GDM1 (cell line): Measurements from ENCODE around the gene RBM18.

Source experiments
- DNase-seq: peaks from one replicate; lab custom pipeline; 2025; lab: John Stamatoyannopoulos, UW

The RBM18 gene, protein sequence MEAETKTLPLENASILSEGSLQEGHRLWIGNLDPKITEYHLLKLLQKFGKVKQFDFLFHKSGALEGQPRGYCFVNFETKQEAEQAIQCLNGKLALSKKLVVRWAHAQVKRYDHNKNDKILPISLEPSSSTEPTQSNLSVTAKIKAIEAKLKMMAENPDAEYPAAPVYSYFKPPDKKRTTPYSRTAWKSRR

GRCh38 chr9:122264360-122265148 is at the start of gene RBM18, which contains the start of gene MRRF:
TSS of gene RBM18 (minus strand) at chr9:122264840. CDS start at chr9:122261492, 3,348 bp downstream.
TSS of gene MRRF (plus strand) at chr9:122264882. CDS start at chr9:122270892, 6,010 bp downstream.
- peak; percentile 87 for DNase-seq

- no peak for DNase-seq
Measured at GRCh38 chr9:122314165-122314564, 49.5 kb upstream of the RBM18 start.

DNA sequence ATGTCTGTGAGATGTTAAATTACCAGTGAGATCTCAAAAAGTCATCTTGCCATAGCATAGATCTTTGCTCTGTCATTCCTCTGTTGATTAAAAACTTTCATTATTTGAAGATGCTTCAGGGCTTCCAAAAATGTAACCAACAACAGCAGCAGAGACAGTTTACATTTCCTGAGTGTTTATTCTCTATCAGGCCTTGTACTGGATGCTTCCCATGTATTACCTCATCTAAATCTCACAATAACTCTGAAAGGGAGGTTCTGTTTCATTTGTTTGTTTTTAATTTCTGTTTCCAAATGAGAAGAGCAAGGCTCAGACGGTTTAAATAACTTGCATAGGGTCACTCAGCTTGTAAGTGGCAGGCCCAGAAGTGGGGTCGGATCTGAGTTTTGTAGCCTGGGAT is 45.2 kb upstream of the RBM18 start:
- no peak for DNase-seq

DNA sequence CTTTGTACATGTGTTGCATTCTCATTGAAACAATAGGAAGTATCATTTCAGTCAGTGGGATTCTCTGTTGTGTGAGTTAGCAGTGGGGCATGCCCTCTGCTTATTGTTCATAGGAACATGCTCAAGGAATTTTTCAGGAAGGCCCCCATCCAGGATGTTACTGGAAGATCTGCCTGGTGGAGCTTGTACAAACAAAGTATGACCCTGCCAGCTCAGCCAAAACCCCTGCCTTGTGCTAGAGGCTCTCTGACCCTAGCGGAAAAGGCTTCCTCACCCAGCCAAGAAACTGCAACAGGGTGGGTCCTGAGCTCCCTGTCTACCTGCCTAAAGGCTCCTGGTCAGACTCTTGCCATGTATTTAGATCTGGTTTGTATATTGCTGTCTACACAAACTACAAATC is 43.3 kb upstream of the RBM18 start:
- no peak for DNase-seq

DNA sequence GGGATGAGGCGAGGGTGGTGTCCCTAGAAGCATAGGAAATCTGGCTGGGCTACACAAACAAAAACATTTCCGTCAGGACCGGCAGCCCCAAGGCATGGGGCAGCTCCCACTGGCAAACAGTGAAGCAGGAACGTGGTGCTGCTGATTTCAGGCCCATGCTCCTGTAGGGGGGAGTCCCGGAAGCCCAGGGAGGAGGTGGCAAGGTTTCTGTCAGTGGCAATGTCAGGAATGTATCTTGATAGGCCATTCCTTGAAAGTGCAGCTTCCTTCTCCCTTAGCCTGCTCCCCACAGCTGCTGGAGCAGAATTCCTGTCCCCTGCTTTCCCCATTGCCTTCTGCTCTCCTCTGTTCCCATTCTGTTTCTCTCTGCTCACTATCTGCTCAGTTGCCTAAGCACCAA is 42.4 kb upstream of the RBM18 start:
- DNase-seq = no peak

- DNase-seq = no peak
Measured at GRCh38 chr9:122302237-122303093, 37.8 kb upstream of the RBM18 start.

DNA sequence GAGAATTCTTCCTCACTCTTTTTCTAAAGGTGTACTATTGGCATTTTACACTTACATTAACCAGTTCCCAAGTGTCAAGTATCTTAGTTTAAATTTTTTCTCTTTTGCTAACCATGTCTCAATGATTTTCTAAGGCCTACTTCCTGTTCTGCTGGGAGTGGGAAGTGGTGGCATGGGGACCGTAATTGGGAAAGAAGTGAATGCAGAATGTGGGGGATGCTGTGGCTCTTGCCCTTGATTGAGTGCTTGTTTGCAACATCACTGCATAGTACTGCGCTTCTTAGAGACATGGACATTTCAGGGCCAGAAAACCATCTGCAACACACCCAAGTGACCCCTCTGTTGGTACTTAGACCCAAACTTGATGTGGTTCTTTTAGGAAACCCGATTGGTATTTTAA is 32.9 kb upstream of the RBM18 start:
- no peak for DNase-seq

- DNase-seq = no peak
Measured at GRCh38 chr9:122294531-122294930, 29.9 kb upstream of the RBM18 start.

GRCh38 chr9:122291458-122291857 is 26.8 kb upstream of the RBM18 start:
- no peak for DNase-seq

DNA sequence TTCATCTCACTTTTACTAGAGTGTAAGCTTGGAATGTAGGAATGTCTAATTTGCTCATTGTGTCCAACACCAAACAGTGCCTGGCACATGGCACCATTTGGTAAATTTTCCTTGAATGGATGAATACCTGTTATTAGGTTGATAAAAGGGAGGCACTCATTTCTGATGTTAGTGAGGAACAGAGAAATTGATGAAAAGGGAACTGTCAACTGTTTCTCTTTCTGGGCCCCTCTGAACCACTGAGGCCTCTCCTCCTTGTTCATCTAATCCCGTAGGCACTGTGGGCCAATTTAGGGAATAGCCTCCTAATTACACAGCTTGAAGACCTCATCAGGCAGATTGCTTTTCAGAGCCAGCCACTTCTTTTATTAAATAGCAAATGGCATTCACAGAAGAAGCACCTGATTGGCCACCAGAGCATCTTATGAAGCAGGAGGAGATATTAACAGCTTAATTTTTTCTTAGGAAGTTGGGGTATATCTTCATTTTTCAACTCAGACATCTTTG is 22.6 kb upstream of the RBM18 start:
- DNase-seq = no peak

DNA sequence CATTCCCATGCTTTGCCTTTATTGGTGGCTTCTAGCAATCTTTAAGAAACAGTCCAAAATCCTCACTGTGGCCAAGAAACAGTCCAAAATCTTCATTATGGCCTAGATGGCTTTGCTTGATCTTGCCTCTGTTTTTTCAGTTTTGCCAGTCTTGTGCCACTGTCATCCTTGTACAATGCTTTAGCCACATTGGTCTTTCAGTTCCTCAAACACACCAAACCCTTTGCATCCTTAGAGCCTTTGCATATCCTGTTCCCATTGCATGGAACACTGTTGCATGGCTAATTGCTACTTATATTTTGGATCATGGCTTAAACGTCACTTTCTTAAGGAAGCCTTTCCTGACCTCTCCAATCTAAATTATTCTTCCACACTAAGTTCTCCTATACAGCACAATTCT is 22.1 kb upstream of the RBM18 start:
- DNase-seq = no peak

- no peak for DNase-seq
Measured at GRCh38 chr9:122281368-122281767, 16.7 kb upstream of the RBM18 start.

DNA sequence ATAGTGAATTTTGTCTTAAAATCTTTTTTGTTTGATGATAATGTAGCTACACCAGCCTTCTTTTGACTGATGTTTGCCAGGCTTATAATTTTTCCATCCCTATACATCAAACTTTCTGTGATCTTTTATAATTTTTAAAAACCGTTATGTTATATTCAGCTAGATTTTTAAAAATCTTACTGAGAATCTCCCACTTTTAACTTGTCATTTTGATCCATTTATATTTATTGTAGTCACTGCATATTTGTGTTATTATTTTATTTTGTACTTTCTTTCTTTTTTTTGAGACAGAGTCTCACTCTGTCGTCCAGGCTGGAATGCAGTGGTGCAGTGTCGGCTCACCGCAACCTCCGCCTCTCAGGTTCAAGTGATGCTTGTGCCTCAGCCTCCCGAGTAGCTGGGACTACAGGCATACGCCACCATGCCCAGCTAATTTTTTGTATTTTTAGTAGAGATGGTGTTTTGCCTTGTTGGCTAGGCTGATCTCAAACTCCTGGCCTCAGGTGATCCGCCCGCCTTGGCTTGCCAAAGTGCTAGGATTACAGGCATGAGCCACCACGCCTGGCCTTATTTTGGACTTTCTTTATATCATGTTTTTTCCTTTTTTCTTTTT is 12.8 kb upstream of the RBM18 start:
- DNase-seq = no peak

DNA sequence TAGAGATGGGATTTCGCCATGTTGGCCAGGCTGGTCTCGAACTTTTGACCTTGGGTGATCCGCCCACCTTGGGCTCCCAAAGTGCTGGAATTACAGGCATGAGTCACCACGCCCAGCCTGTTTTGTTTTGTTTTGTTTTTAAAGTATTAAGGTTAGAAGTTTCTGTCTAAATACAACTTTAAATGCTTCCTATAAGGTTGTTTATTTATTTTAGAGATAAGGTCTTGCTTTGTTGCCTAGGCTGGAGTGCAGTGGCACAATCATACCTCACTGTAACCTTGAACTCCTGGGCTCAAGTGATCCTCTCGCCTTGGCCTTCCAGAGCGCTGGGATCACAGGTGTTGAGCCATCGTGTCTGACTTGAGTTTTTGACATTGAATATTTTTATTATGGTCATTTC is 11.5 kb upstream of the RBM18 start:
- DNase-seq = no peak

DNA sequence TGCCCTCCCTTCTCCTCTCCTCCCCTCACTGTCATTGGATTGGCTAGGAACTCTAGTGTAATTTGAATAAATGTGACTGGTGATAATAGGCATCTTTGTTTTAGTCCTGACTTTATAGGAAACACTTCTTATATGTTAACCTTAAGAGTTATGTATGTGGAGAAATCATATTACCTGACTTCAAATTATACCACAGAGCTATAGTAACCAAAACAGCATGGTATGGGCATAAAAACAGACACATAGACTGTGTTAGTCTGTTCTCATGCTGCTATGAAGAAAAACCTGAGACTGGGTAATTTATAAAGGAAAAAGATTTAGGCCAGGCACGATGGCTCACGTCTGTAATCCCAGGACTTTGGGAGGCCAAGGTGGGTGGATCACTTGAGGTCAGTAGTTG is 9.4 kb upstream of the RBM18 start:
- no peak for DNase-seq

DNA sequence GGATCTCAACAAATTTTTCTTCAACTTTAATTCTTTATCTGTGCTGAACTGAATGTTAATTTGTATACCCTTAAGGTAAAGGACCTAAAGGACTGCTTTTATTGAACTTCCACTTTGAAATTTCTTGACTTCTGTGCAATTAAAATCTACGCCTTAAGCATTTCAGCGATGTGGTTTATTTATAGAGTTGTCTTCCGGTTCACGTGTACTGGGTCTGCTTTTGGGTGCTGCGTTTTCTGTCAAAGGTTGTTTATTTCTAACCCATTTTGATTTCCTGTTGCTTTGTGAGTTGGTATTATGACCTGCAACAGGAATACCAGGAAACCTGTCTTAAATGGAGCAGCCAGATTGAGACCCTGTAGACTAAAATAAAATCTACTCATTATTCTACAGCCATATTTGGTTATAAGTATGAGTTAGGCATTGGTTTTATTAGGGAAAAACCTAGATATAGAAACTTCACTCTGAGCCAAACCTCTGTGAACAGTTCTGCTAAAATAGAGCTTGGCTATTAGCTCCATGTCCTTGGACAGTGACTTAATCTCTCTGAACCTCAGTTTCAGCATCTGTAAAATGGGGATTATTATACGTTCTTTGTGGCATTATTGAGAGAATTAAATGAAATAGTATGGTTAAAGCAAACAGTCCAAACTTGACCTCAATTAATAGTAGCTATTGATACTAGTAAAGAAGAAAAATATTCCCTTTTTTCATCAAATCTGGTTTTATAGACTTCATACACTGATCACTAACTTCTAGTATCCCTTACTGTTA is 3.6 kb upstream of the RBM18 start:
- no peak for DNase-seq

DNA sequence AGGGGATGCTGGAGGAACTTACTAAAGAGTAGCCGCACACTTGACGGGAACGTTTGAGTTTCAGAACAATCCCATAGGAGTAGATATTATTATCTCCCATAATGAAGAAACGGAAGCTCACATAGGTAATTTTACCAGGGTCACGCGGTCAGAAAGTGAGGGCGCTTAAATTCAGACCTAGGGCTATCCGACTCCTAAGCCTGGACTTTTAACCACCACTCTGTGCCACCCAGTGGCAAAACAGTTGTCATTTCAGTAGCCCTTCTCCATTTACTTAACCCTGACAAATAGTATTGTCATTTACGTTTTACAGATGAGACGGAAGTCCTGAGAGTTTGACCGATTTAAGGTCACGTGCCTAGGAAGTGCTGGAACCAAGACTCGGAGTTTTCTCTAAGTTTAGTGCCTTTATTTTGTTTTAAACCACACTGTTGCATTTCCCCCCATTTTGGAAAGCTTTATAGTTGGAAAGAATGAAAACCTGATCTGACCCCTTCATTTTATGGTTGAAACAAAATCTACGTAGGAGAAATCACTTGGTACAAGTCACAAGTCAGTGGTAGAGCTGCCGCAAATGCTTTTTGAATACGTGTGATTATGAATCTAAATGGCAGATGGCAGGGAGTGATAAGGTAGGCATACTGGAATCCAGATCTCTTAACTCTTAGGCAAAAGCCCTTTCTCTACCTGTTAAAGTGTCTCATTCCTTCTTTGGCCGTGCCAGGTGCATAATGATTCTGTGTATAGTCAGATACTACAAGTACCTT is 692 bp upstream of the RBM18 start:
- peak; percentile 8 for DNase-seq

DNA sequence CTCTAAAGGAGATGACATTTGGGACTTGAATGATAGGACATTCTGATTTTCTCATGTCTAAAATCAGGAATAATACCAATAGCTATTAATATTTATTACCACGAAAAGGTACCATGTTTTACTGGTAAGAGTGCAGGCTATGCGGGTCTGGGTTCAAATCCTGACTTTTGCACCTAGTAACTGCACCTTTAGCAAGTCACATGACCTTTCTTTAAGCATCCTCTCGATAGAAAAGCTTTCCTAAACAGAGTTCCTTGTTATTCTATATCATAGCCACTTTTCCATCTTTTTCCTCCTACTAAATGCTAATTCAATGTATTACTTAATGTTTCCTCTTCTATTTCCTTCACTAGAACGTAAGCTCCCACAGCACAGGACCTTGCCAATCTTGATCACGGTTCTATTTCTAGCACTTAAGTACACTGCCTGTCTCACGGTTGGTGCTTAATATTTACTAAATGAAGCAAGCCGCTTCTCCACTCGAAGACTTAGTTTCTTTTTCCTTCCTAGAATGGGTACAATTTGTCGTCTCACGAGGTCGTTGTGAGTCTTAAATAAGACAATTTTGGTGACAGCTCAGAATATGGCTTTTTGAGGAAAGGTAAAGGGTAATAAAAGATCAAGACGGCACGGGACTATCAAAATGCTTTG is 816 bp downstream of the RBM18 start:
- DNase-seq = no peak

DNA sequence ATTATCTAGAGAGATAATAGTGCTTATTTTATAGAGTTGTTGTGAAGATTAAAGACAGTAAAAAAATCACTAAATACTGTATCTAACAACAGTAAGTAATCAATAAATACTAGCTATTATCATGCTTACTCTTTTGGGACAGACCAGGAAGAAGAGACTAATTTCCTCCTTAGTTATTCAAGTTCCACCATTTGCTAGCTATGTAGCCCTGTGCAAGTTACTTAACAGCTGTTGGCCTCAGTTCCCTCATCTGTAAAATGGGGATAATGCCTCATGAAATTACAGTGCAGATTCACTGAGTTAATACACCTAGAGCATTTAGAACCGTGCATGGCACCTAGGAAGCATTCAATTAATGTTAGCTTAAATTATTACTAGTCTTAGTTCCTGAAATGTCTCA is 2.6 kb downstream of the RBM18 start:
- DNase-seq = no peak

DNA sequence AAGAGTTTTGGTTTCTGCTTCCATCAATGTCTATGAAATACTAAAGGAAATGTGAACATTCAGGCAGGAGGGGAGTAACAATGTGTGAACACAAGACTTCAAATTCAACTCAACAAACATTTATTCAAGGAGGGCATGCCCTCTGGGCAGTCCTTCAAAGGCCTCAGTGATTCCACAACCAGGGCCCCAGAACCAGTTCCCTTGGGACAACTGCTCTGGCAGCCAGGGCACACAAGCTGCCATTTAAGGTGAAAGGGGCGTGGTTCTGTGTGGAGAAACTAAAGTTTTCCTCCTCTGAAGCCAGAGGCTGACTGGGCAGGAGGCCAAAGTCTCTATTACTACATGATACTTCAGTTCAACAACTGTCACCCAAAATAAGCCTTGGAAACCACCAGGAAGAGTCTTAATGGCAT is 3.2 kb downstream of the RBM18 start:
- DNase-seq = no peak
